H1 (cell line): Measurements from ENCODE around the gene TMEM150A. TPM values are rescaled to one million over a fixed set of nuclear protein-coding genes. Genes with fewer than 3 reads are reported as not detected.

Experiments used
- CTCF ChIA-PET: fragments of 300-600 bp; sonication (Branson Sonifier 250); formaldehyde crosslinking; loops from one replicate; lab custom pipeline; 2021; ENCODE audit not compliant: partially characterized antibody; lab: Charles Lee
- POLR2A ChIA-PET: fragments of 300-600 bp; sonication (Branson Sonifier 250); formaldehyde crosslinking; loops from one replicate; lab custom pipeline; 2021; ENCODE audit warnings: inconsistent platforms; ENCODE audit not compliant: partially characterized antibody; lab: Charles Lee
- DNase-seq, 2 experiments: peaks; one replicate each; pipeline versions ENCODE4 v3.0.0 to v3.0.0-alpha.2; 2010 to 2022; ENCODE audit warnings: low spot score in 2 of 2, low read depth in 1 of 2, mixed read lengths in 1 of 2
- FAIRE-seq: peaks from 2 replicates; lab custom pipeline; 2011; peaks lifted over from hg19 to GRCh38; lab: Jason Lieb, UNC
- H2AFZ ChIP-seq: 2 replicates; pipeline ENCODE4 v1.8.1; 2012; ENCODE audit warnings: low read length, inconsistent platforms
- H2AK5ac ChIP-seq: 2 replicates; pipeline ENCODE4 v1.6.1; 2013; ENCODE audit warnings: low read depth, low read length
- H2BK120ac ChIP-seq: replicated peaks from 2 replicates; pipeline ENCODE3; 2013; ENCODE audit warnings: low read depth, low read length, inconsistent platforms
- H2BK12ac ChIP-seq: 2 replicates; pipeline ENCODE4 v1.6.1; 2013; ENCODE audit warnings: low read depth, low read length
- H2BK15ac ChIP-seq: 2 replicates; pipeline ENCODE4 v1.6.1; 2013; ENCODE audit warnings: low read length
- H2BK20ac ChIP-seq: 2 replicates; pipeline ENCODE4 v1.6.1; 2013; ENCODE audit warnings: low read length
- H2BK5ac ChIP-seq: 2 replicates; pipeline ENCODE4 v1.6.1; 2013; ENCODE audit warnings: low read depth, low read length
- H3K14ac ChIP-seq: 2 replicates; pipeline ENCODE4 v1.6.1; 2013; ENCODE audit warnings: inconsistent platforms; ENCODE audit not compliant: insufficient read length
- H3K18ac ChIP-seq: 2 replicates; pipeline ENCODE4 v1.6.1; 2013; ENCODE audit warnings: low read length; ENCODE audit errors: extremely low read depth
- H3K23ac ChIP-seq: 2 replicates; pipeline ENCODE4 v1.6.1; 2013; ENCODE audit warnings: inconsistent platforms; ENCODE audit not compliant: insufficient read length
- H3K23me2 ChIP-seq: 2 replicates; pipeline ENCODE4 v1.6.1; 2013; ENCODE audit warnings: low read depth, low read length
- H3K27ac ChIP-seq: 2 replicates; pipeline ENCODE4 v1.6.1; 2011; ENCODE audit warnings: low read depth, low read length, inconsistent platforms
- H3K27me3 ChIP-seq, 4 experiments: replicated peaks in 1 of 4; 1 replicate in 1 of 4; 2 replicates in 3 of 4; pipeline versions ENCODE4 v1.6.1 to v1.8.1; 2011 to 2013; ENCODE audit warnings: low read length in 3 of 4, mild to moderate bottlenecking in 3 of 4, inconsistent platforms in 2 of 4, mixed read lengths in 2 of 4, moderate library complexity in 1 of 4; ENCODE audit not compliant: control insufficient read depth in 3 of 4, insufficient read depth in 3 of 4; ENCODE audit errors: extremely low read depth in 1 of 4
- H3K36me3 ChIP-seq, 4 experiments: 2 replicates each; pipeline versions ENCODE4 v1.6.1 to v1.8.1; 2011 to 2013; ENCODE audit warnings: mild to moderate bottlenecking in 4 of 4, low read length in 3 of 4, moderate library complexity in 2 of 4, control low read depth in 1 of 4, inconsistent platforms in 1 of 4; ENCODE audit not compliant: insufficient read depth in 4 of 4, control insufficient read depth in 2 of 4
- H3K4ac ChIP-seq: replicated peaks from 2 replicates; pipeline ENCODE3; 2013; ENCODE audit warnings: low read length, low read depth, mixed read lengths, inconsistent platforms; ENCODE audit not compliant: insufficient read length
- H3K4me1 ChIP-seq, 4 experiments: replicated peaks in 1 of 4; 1 replicate in 1 of 4; 2 replicates in 3 of 4; pipeline versions ENCODE4 v1.6.1 to v1.8.1; 2011 to 2013; ENCODE audit warnings: low read length in 3 of 4, inconsistent platforms in 2 of 4, mixed read lengths in 1 of 4; ENCODE audit not compliant: insufficient read depth in 4 of 4, control insufficient read depth in 3 of 4
- H3K4me2 ChIP-seq, 2 experiments: 2 replicates each; pipeline versions ENCODE4 v1.6.1 to v1.8.1; 2011 to 2013; ENCODE audit warnings: low read depth in 2 of 2, low read length in 2 of 2, control low read depth in 1 of 2, inconsistent platforms in 1 of 2, mild to moderate bottlenecking in 1 of 2; ENCODE audit not compliant: insufficient read depth in 1 of 2
- H3K4me3 ChIP-seq, 4 experiments: fragments of 200-600, 300-600 bp in 1 of 4; sonication (generic), shearing (Covaris generic), sonication (Bioruptor Twin) in 1 of 4; 2 replicates each; pipeline versions ENCODE4 v1.5.1 to v1.8.1; 2011 to 2016; ENCODE audit warnings: low read length in 4 of 4, low read depth in 3 of 4, control low read depth in 2 of 4, inconsistent platforms in 2 of 4, mild to moderate bottlenecking in 2 of 4, mixed read lengths in 1 of 4, moderate library complexity in 1 of 4; ENCODE audit not compliant: insufficient read depth in 2 of 4; ENCODE audit errors: extremely low read depth in 1 of 4
- H3K56ac ChIP-seq: replicated peaks from 2 replicates; pipeline ENCODE3; 2013; ENCODE audit warnings: low read depth, mild to moderate bottlenecking, mixed read lengths, low read length, inconsistent platforms; ENCODE audit not compliant: insufficient read length
- H3K79me1 ChIP-seq: 2 replicates; pipeline ENCODE4 v1.6.1; 2013; ENCODE audit warnings: low read depth, low read length, control low read depth
- H3K79me2 ChIP-seq, 2 experiments: 2 replicates each; pipeline versions ENCODE4 v1.6.1 to v1.8.1; 2012 to 2013; ENCODE audit warnings: low read length in 2 of 2, mild to moderate bottlenecking in 2 of 2, inconsistent platforms in 1 of 2; ENCODE audit not compliant: insufficient read depth in 2 of 2, control insufficient read depth in 1 of 2
- H3K9ac ChIP-seq, 4 experiments: replicated peaks in 1 of 4; 1 replicate in 1 of 4; 2 replicates in 3 of 4; pipeline versions ENCODE4 v1.6.1 to v1.8.1; 2011 to 2013; ENCODE audit warnings: low read depth in 3 of 4, low read length in 3 of 4, control low read depth in 2 of 4, mild to moderate bottlenecking in 2 of 4, moderate library complexity in 2 of 4, inconsistent platforms in 1 of 4; ENCODE audit errors: extremely low read depth in 1 of 4
- H3K9me3 ChIP-seq, 2 experiments: 2 replicates each; pipeline versions ENCODE4 v1.6.1 to v1.8.1; 2012 to 2013; ENCODE audit warnings: mild to moderate bottlenecking in 2 of 2, moderate library complexity in 2 of 2, control low read depth in 1 of 2, inconsistent platforms in 1 of 2, low read depth in 1 of 2, low read length in 1 of 2, mixed read lengths in 1 of 2; ENCODE audit not compliant: insufficient read depth in 2 of 2
- H4K20me1 ChIP-seq, 2 experiments: replicated peaks in 1 of 2; 2 replicates each; pipeline versions ENCODE3 to v1.8.1; 2011 to 2013; ENCODE audit warnings: inconsistent platforms in 2 of 2, low read length in 2 of 2, mild to moderate bottlenecking in 1 of 2; ENCODE audit not compliant: insufficient read depth in 2 of 2, control insufficient read depth in 1 of 2
- H4K5ac ChIP-seq: 2 replicates; pipeline ENCODE4 v1.6.1; 2013; ENCODE audit warnings: low read length, low read depth, mixed read lengths, inconsistent platforms; ENCODE audit not compliant: insufficient read length
- H4K8ac ChIP-seq: 2 replicates; pipeline ENCODE4 v1.8.0; 2013; ENCODE audit warnings: mild to moderate bottlenecking, moderate library complexity, low read length, inconsistent platforms; ENCODE audit not compliant: insufficient read depth; ENCODE audit errors: extremely low read depth
- H4K91ac ChIP-seq: replicated peaks from 2 replicates; pipeline ENCODE3; 2013; ENCODE audit warnings: low read length, mixed read lengths, inconsistent platforms; ENCODE audit not compliant: insufficient read length
- CEBPB ChIP-seq: IDR thresholded peaks from 2 replicates; pipeline ENCODE4 v1.6.1; 2012; ENCODE audit warnings: low read depth, low read length
- CHD1 ChIP-seq: IDR thresholded peaks from 2 replicates; pipeline ENCODE4 v1.6.1; 2012; ENCODE audit warnings: low read depth, low read length, improper control_type of control experiment
- CHD2 ChIP-seq: IDR thresholded peaks from 2 replicates; pipeline ENCODE4 v1.6.1; 2012; ENCODE audit warnings: low read length, improper control_type of control experiment
- FOSL1 ChIP-seq: IDR thresholded peaks from 2 replicates; pipeline ENCODE4 v1.6.1; 2011; ENCODE audit warnings: mild to moderate bottlenecking, low read depth, low read length, moderate library complexity; ENCODE audit not compliant: insufficient read depth
- GABPA ChIP-seq: IDR thresholded peaks from 2 replicates; pipeline ENCODE4 v1.6.1; 2011; ENCODE audit warnings: mild to moderate bottlenecking, low read length, moderate library complexity, borderline replicate concordance; ENCODE audit not compliant: insufficient read depth
- GTF2F1 ChIP-seq: IDR thresholded peaks from 2 replicates; pipeline ENCODE4 v1.6.1; 2012; ENCODE audit warnings: low read depth, low read length, improper control_type of control experiment, borderline replicate concordance
- KDM4A ChIP-seq: IDR thresholded peaks from one replicate; pipeline ENCODE4 v1.7.1; 2012; ENCODE audit warnings: low read depth, mild to moderate bottlenecking, moderate library complexity, low read length, inconsistent platforms; ENCODE audit not compliant: severe bottlenecking
- PHF8 ChIP-seq: fragments of 200-600 bp; sonication (generic); conservative IDR thresholded peaks from 2 replicates; pipeline ENCODE4 v1.7.1; 2012; ENCODE audit warnings: low read depth, mild to moderate bottlenecking, inconsistent platforms, low read length, moderate library complexity
- POLR2A ChIP-seq, 2 experiments: IDR thresholded peaks; 1 replicate in 1 of 2; 2 replicates in 1 of 2; pipeline ENCODE4 v1.6.1; 2011; ENCODE audit warnings: low read depth in 2 of 2, low read length in 2 of 2, mild to moderate bottlenecking in 2 of 2; ENCODE audit errors: control extremely low read depth in 1 of 2
- RFX5 ChIP-seq: IDR thresholded peaks from 2 replicates; pipeline ENCODE4 v1.6.1; 2011; ENCODE audit warnings: low read depth, low read length, improper control_type of control experiment, borderline replicate concordance
- RNF2 ChIP-seq: fragments of 200-900, 300-1000 bp; sonication (generic); IDR thresholded peaks from 2 replicates; pipeline ENCODE4 v1.7.1; 2016; ENCODE audit warnings: borderline replicate concordance, low read depth, mild to moderate bottlenecking, antibody characterized with exemption, low read length; ENCODE audit not compliant: poor library complexity, severe bottlenecking; ENCODE audit errors: missing control alignments
- SIX5 ChIP-seq: IDR thresholded peaks from 2 replicates; pipeline ENCODE4 v1.6.1; 2011; ENCODE audit warnings: mild to moderate bottlenecking, low read depth, low read length
- TAF1 ChIP-seq: IDR thresholded peaks from 2 replicates; pipeline ENCODE4 v1.6.1; 2011; ENCODE audit warnings: mild to moderate bottlenecking, low read depth, low read length
- TEAD4 ChIP-seq: IDR thresholded peaks from 2 replicates; pipeline ENCODE4 v1.6.1; 2012; ENCODE audit warnings: low read depth, low read length, inconsistent platforms, mixed read lengths
- YY1 ChIP-seq: IDR thresholded peaks from 2 replicates; pipeline ENCODE4 v1.6.1; 2011; ENCODE audit warnings: low read depth, mild to moderate bottlenecking, low read length
- WGBS, 2 experiments: shearing (Covaris generic) in 1 of 2; methylation state at CpG; one replicate each; pipeline versions ENCODE4 v1.1.6 to v1.1.7; 2013 to 2015; ENCODE audit warnings: low lambda C conversion rate in 2 of 2, mixed read lengths in 2 of 2, inconsistent platforms in 1 of 2, low coverage in 1 of 2, missing lambda C conversion rate in 1 of 2; ENCODE audit not compliant: insufficient replicate concordance in 2 of 2, insufficient coverage in 1 of 2, insufficient read length in 1 of 2; ENCODE audit errors: extremely low coverage in 1 of 2, missing lambda C conversion rate in 1 of 2; 5-methylcytosine and 5-hydroxymethylcytosine counted together
- polyA plus RNA-seq, 7 experiments: library from polyadenylated mRNA; depleted of rRNA in 3 of 7; stranded (reverse) in 5 of 7; unstranded in 2 of 7; fragments of >200 nt in 5 of 7; fragments of 200-250 nt in 2 of 7; gene quantifications; 1 replicate in 5 of 7; 2 replicates in 1 of 7; 4 replicates in 1 of 7; pipeline versions ENCODE4 v1.2.1 to v1.2.3, GENCODE V29; 2011 to 2013; ENCODE audit warnings: missing spikeins in 2 of 7, mixed read lengths in 2 of 7
- total RNA-seq: library from RNA; stranded (reverse); fragmentation: NEBNext Ultra II Directional; extraction: Animal tissue kit (Norgen Biotek cat#: 25700); gene quantifications from 2 replicates; pipeline ENCODE4 v1.2.1, GENCODE V29; 2021

Gene TMEM150A
- total and polyA plus RNA-seq, 2 of the 8 experiments (the other 6 are each of a cell fraction or from before 2014, with no cell fraction given) = 19.8 to 29.9 TPM

- Histone ChIP-seq H2BK120ac (no peak overlapping the region), H2BK5ac (no peak overlapping the region), H3K23me2 (0 out of 2 replicates have a peak, but pooled peaks cover 2% of the 10 kb centered on the region), H3K4me1 (no peaks in the 10 kb centered on the region), H4K20me1 (peaks cover 0 to 6% of the 10 kb centered on the region in 2 experiments), H3K18ac (no peak overlapping the region), H2BK15ac (no peak overlapping the region), H2AK5ac (no peak overlapping the region), H3K14ac (no peak overlapping the region), H2BK12ac (no peak overlapping the region), H3K36me3 (peaks cover 33 to 94% (median 78%) of the 10 kb centered on the region in 4 experiments), H4K8ac (no peak overlapping the region), H3K4me3 (no peak overlapping the region), H4K5ac (no peak overlapping the region), H2BK20ac (no peak overlapping the region), H3K27ac (no peak overlapping the region), H3K4ac (no peak overlapping the region), H3K79me1 (no peaks in the 10 kb centered on the region), H3K9ac (no peak overlapping the region), H2AFZ (no peak overlapping the region), H4K91ac (no peak overlapping the region), H3K56ac (no peak overlapping the region), H3K9me3 (no peaks in the 10 kb centered on the region), H3K79me2 (no peaks in the 10 kb centered on the region), H3K23ac (no peak overlapping the region), H3K4me2 (no peak overlapping the region), H3K27me3 (no peaks in the 10 kb centered on the region)
- DNase-seq (no peak), FAIRE-seq (no peak)
- 91% methylated on average over 2 of the region's 2 CpGs; no CpG with 5 or more reads in 1 of the 2 experiments for WGBS, 2 experiments
- ChIA-PET POLR2A (interaction anchor here (0.9 to 2.2 kb wide), 6 partner anchors 9 to 29 kb away, joined by 3 to 11 read pairs (median 4); no protein-coding TSS in a partner anchor), CTCF (interaction anchor here (0.8 to 8.4 kb wide), 5 partner anchors 8 to 103 kb away, joined by 3 to 69 read pairs (median 4); no protein-coding TSS in a partner anchor)
- TF ChIP-seq KDM4A (no peak), GTF2F1 (no peak), SIX5 (no peak), GABPA (no peak), FOSL1 (no peak), TEAD4 (no peak), RNF2 (no peak), PHF8 (no peak), RFX5 (no peak), POLR2A (IDR thresholded peaks at IDR 0.05; ENCODE audit: control extremely low read depth in 1 of 2, low read depth in 2 of 2, low read length in 2 of 2) (no peak), CEBPB (no peak), YY1 (no peak), CHD2 (no peak), CHD1 (no peak), TAF1 (no peak)
Measured at GRCh38 chr2:85646166-85646565, 43.7 kb upstream of the TMEM150A start.
